ENCODE results near the gene KIFC3.
"Not testable (repeated sequence)": the region's sequence is repeated elsewhere in the genome, so short reads cannot be mapped to it uniquely, and the experiment has no call there.

The KIFC3 gene

GRCh38 chr16:57802341-57803133 is at the start of gene KIFC3:
TSS of gene KIFC3 (minus strand) at chr16:57802491. CDS start at chr16:57798243, 4,248 bp downstream.
- DNase-seq, result no peak

GRCh38 chr16:57848181-57848580 is 45.9 kb upstream of the KIFC3 start:
- DNase-seq, result no peak

GRCh38 chr16:57846931-57847330 is 44.6 kb upstream of the KIFC3 start:
- DNase-seq, result not testable (repeated sequence)

GRCh38 chr16:57846078-57846697 is 43.9 kb upstream of the KIFC3 start:
- no peak for DNase-seq

- DNase-seq, result no peak
These were observed 42.8 kb upstream of the KIFC3 start for GRCh38 chr16:57845115-57845514.

GRCh38 chr16:57844416-57845030 is 42.2 kb upstream of the KIFC3 start:
- no peak for DNase-seq

- DNase-seq, result no peak
These were observed 41.1 kb upstream of the KIFC3 start for GRCh38 chr16:57843400-57843799.

GRCh38 chr16:57842601-57843000 is 40.3 kb upstream of the KIFC3 start:
- no peak for DNase-seq

GRCh38 chr16:57840833-57841232 is 38.5 kb upstream of the KIFC3 start:
- DNase-seq, result no peak

- no peak for DNase-seq
These were observed 35.9 kb upstream of the KIFC3 start for GRCh38 chr16:57838161-57838560.

GRCh38 chr16:57837305-57838125 is 35.2 kb upstream of the KIFC3 start:
- no peak for DNase-seq

- DNase-seq, result not testable (repeated sequence)
These were observed 33.1 kb upstream of the KIFC3 start for GRCh38 chr16:57835439-57835838.

- DNase-seq, result no peak
These were observed 32.6 kb upstream of the KIFC3 start for GRCh38 chr16:57834936-57835335.

- no peak for DNase-seq
These were observed 28.7 kb upstream of the KIFC3 start for GRCh38 chr16:57830890-57831484.

- DNase-seq, result no peak
These were observed 27.7 kb upstream of the KIFC3 start for GRCh38 chr16:57829969-57830360.

GRCh38 chr16:57828272-57829161 is 26.2 kb upstream of the KIFC3 start:
- DNase-seq, result no peak

GRCh38 chr16:57826706-57827625 is 24.7 kb upstream of the KIFC3 start:
- no peak for DNase-seq

- no peak for DNase-seq
These were observed 23.8 kb upstream of the KIFC3 start for GRCh38 chr16:57826052-57826451.

GRCh38 chr16:57825298-57826044 is 23.2 kb upstream of the KIFC3 start:
- DNase-seq, result no peak

- no peak for DNase-seq
These were observed 22.6 kb upstream of the KIFC3 start for GRCh38 chr16:57824888-57825287.
